Right lobe of liver (tissue), 4 donors: ENCODE data around the gene RAB31.

ENCODE experiments used
- POLR2A ChIP-seq: fragments of 450-650 bp; IDR thresholded peaks from one replicate; pipeline ENCODE4 v1.6.1; 2017; ENCODE audit warnings: antibody characterized with exemption, mild to moderate bottlenecking
- TF ChIP-seq, protein P1 (sequence below), 4 donors: fragments of 200-600 bp in 3 of 4; fragments of 450-650 bp in 1 of 4; IDR thresholded peaks; one replicate each; pipeline versions ENCODE4 v1.5.1 to v1.8.0; 2016 to 2022; ENCODE audit warnings: antibody characterized with exemption in 4 of 4, mild to moderate bottlenecking in 2 of 4
- donor health status: DM: no; HTN: no; CAD: no.
- donor health status: DM: no; HTN: no; CAD: no.
- donor health status: DM: no; HTN: yes; CAD: no.

DNA sequence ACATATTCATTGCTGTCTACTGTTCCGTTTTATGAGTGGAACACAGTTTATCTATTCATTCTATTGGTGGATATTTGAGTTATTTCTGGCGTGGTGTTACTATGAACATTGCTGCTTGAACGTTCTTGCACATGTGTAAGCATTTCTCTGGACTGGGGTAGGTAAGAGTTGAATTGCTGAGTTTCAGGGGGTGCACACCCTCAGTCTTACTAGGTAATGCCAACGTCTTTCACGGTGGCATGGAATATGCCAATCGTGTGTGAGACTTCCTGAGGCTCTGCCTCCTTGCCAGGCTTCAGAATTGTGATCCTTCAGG, 121.3 kb downstream of the RAB31 start:
- TF ChIP-seq, protein P1, sequence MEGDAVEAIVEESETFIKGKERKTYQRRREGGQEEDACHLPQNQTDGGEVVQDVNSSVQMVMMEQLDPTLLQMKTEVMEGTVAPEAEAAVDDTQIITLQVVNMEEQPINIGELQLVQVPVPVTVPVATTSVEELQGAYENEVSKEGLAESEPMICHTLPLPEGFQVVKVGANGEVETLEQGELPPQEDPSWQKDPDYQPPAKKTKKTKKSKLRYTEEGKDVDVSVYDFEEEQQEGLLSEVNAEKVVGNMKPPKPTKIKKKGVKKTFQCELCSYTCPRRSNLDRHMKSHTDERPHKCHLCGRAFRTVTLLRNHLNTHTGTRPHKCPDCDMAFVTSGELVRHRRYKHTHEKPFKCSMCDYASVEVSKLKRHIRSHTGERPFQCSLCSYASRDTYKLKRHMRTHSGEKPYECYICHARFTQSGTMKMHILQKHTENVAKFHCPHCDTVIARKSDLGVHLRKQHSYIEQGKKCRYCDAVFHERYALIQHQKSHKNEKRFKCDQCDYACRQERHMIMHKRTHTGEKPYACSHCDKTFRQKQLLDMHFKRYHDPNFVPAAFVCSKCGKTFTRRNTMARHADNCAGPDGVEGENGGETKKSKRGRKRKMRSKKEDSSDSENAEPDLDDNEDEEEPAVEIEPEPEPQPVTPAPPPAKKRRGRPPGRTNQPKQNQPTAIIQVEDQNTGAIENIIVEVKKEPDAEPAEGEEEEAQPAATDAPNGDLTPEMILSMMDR (IDR thresholded peaks at IDR 0.05) = no peak
- TF ChIP-seq POLR2A = no peak
